GM19099 (cell line): Measurements from ENCODE around the gene TM9SF4.

Experiments used
- POLR2A ChIP-seq: IDR thresholded peaks from 3 replicates; pipeline ENCODE4 v1.6.1; 2011; ENCODE audit warnings: low read depth; ENCODE audit not compliant: insufficient read length; ENCODE audit errors: extremely low read depth

Gene TM9SF4

DNA sequence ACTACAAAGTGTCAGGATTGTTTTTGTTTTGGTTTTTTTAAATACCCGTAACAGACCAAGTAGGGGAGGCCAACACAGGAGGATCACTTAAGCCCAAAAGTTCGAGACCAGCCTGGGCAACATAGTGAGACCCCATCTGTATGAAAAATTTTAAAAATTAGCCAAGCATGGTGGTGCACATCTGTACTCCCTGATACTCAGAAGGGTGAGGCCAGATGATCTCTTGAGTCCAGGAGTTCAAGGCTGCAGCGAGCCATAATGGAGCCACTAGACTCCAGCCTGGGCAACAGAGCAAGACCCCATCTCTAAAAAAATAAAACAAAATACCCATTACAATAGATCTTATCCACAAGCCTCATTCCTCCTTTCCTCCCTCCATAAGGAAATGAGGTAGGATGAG is 28.7 kb upstream of the TM9SF4 start:
- no peak for TF ChIP-seq POLR2A

GRCh38 chr20:32083469-32083868 is 26.0 kb upstream of the TM9SF4 start:
- TF ChIP-seq POLR2A, result no peak

DNA sequence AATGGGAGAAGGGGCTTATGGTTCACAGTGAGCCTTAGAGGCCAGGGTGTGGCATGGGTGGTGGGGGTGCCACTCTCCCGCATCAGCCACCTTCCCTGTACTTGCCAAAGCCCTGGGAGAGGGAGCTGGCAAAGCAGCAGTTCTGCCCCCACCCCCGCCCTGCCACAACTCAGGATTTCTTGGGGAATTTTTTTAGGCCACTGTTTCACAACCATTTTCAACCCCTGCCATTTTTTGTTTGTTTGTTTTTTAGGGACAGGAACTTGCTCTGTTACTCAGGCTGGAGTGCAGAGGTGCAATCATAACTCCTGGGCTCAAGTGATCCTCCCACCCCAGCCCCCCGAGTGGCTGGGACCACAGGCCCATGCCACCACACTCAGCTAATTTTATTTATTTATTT is 22.4 kb upstream of the TM9SF4 start:
- TF ChIP-seq POLR2A, result no peak

- no peak for TF ChIP-seq POLR2A
Observed at GRCh38 chr20:32088759-32089158, 20.8 kb upstream of the TM9SF4 start.

DNA sequence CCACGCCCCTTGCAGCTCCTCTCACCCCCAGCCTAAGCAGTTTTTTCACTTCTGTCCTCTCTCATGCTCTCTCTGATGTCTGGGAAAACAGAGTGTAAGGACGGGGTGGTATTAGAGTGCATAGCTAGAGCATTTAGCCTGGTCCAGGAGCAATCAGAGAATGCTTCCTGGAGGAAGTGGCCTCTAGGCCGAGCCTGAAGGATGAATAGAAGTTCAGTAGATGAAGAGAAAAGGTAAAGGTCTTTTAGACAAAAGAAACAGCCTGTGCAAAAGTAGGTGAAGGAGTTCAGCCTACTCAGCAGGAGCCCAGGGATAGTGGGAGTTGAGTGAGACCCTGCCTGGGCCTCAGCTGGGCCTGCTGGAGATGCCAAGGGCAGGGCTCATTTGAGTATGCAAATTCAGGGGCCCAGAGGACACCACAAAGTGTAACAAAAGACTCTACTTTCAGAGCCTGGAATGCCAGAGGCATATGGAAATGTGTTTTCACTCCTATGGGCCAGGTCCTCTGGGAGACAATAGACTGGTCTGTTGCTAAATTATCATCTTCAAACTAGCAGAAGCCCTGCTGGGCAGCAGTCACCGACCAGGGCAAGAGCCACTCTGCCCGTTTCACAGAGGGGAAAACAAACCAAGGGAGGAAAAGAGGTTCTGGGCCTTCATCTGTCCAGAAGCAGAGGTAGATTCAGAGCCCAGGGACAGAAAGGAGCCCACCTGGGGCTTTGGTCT is 19.7 kb upstream of the TM9SF4 start:
- TF ChIP-seq POLR2A, result no peak

- no peak for TF ChIP-seq POLR2A
Observed at GRCh38 chr20:32091888-32092346, 17.6 kb upstream of the TM9SF4 start.

DNA sequence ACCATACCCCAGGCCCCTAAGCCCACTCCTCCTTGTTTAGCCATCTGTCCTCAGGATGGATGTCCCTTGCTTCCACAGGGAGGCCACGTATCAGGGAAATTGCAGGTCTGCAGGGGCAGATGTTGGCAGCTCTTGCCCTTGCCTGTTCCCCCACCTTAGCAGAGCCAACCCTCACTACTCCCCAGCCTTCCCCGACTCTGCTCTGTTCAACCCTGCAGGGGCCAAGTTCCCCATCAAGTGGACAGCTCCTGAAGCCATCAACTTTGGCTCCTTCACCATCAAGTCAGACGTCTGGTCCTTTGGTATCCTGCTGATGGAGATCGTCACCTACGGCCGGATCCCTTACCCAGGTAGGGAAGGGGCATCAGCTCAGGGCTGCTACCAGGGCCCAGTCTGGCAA is 10.7 kb upstream of the TM9SF4 start:
- TF ChIP-seq POLR2A, result no peak

DNA sequence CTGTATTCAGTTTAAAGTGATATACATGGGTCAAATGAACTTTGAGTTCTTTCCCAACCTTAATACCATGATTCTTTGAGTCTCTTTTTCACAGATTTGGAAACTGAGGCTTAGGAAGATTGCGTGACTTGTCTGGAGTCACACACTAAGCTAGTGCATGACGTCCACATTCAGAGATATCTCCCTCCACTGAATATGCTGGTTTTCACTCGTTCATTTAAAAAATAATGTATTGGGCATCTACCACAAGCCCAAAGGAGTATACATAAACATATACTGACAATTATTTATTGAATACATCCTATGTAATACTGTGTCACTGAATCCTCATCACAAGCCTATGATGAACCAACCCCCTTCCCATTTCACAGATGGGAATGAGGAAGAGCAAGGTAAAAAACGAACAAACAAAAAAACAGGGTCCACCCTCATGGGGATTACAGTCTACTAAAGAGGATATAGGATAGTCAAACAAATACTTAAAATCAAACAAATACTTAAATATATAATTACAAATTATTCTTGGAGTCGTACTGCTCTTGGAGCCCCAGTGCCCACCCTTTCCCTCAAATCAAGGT is 611 bp upstream of the TM9SF4 start:
- TF ChIP-seq POLR2A, result no peak

DNA sequence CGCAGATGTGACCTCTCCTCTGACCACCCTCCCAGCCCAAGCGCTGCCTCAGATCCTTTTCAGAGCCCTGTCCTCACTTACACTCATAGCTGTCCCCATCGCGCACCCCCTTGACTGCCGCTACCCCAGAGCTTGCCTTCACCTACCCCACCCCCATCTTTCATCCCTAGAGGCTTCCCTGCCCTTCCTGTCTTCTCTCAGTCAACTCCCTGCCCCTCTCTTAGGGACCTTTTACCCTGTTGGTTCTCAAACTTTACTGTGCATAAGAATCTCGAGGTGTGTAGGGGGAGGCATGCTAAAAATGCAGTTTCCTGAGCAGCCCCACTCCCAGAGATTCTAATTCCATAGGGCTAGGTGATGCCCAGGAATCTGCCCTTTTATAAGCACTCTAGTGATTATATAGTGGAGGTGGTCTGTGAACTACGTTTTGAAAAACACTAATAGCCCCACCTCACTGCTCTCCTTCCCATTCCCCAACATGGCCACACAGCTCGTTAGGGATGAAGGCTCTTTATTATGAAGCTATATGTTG is 725 bp downstream of the TM9SF4 start:
- TF ChIP-seq POLR2A, result no peak

GRCh38 chr20:32110727-32111126 is 1.2 kb downstream of the TM9SF4 start:
- no peak for TF ChIP-seq POLR2A

- TF ChIP-seq POLR2A, result no peak
Observed at GRCh38 chr20:32111156-32111686, 1.7 kb downstream of the TM9SF4 start.

DNA sequence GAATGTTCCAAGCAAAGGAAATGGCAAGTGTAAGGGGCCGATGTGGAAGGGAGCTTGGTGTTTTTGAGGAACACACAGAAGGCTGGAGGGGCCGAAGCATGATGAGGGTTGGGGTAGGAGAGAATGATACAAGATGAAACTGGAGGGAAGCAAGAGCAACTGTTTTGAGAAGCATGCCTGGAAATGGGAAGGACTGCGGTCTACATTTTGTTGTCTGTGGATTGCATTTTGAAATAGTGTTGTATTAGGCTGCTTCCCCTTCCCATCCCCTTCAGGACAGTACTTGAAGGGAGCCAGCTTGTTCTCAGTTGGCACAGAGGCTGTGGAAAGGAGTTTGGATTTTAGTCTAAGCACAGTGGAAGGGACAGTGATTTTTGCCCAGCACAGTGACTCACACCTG is 2.2 kb downstream of the TM9SF4 start:
- TF ChIP-seq POLR2A, result no peak

DNA sequence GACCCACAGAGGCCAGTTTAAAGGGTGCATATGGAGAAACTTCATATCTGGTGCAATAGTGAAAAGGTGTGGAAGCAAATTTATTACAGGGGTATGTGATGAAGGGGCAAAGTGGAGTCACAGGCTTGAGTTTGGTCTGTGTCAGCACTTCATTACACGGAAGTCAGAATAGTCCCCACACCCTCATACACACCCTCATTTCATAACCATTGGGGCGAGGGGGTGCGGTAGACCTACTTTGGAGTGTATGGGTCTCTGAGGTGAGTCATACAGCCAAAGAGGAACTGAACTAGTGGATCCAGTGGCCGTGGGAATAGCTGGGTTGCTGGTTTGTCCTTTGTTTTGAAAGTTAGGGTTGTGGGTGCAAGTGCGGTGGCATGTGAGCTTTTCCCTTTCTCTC is 3.3 kb downstream of the TM9SF4 start:
- no peak for TF ChIP-seq POLR2A

- no peak for TF ChIP-seq POLR2A
Observed at GRCh38 chr20:32113591-32114260, 4.2 kb downstream of the TM9SF4 start.

DNA sequence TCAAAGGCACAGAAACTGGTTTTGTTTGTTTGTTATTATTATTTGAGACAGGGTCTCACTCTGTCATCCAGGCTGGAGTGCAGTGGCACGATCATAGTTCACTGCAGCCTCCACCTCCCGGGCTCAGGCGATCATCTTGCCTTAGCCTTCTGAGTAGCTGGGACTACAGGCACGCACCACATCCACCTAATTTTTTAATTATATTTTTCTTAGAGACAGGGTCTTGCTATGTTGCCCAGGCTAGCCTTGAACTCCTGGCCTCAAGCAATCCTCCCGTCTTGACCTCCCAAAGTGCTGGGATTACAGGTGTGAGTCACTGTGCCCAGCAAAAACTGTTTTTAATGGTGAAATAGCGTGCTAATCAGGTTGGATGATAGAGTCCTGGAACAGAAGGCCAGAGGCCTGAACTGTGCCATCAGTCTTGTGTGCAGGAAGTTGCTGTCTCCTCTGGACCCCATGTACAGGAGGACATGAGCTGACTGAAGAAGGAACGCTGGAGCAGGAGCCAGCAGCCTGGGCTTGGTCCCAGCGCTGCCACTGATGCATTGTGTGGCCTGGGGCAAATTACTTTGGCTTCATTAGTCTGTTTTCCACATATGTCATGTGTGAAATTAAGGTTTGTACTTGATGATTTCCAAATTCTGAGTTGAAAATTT is 4.9 kb downstream of the TM9SF4 start:
- TF ChIP-seq POLR2A, result no peak
